IMR-90 (cell line): ENCODE measurements around the gene KCNJ4. TPM values are rescaled to one million over a fixed set of nuclear protein-coding genes. Genes with fewer than 3 reads are reported as not detected.

Experiments
- ATAC-seq: fragments of 200-7000 bp; cut with Tn5 transposase; 2 replicates; pipeline ENCODE4 v1.9.1; 2020; ENCODE audit warnings: low read depth, mild to moderate bottlenecking, moderate library complexity
- BruUV-seq: library from RNA; stranded (reverse); fragments of 400-500 nt; replicated peaks from 2 replicates; lab custom pipeline; 2021; lab: Mats Ljungman, UMichigan
- CTCF ChIA-PET: fragments of 300-600 bp; formaldehyde crosslinking; extraction: SDS; loops from one replicate; lab custom pipeline; 2021; ENCODE audit warnings: antibody characterized with exemption; lab: Yijun Ruan, JAX
- POLR2A ChIA-PET: fragments of 300-600 bp; sonication (Branson Sonifier 250); formaldehyde crosslinking; loops from one replicate; lab custom pipeline; 2022; ENCODE audit warnings: antibody characterized with exemption; ENCODE audit not compliant: unreplicated experiment; lab: Charles Lee
- DNase-seq: peaks from one replicate; pipeline ENCODE4 v3.0.0; 2013
- H2AFZ ChIP-seq: replicated peaks from 2 replicates; pipeline ENCODE3; 2013; ENCODE audit warnings: low read length, mild to moderate bottlenecking; ENCODE audit not compliant: poor library complexity
- H2AK5ac ChIP-seq: 2 replicates; pipeline ENCODE4 v1.6.1; 2013; ENCODE audit warnings: low read depth, low read length, inconsistent platforms
- H2AK9ac ChIP-seq: replicated peaks from 2 replicates; pipeline ENCODE3; 2013; ENCODE audit warnings: mild to moderate bottlenecking, low read depth, low read length, moderate library complexity; ENCODE audit not compliant: poor library complexity
- H2BK120ac ChIP-seq: 2 replicates; pipeline ENCODE4 v1.6.1; 2013; ENCODE audit warnings: low read depth, low read length, inconsistent platforms
- H2BK15ac ChIP-seq: 3 replicates; pipeline ENCODE4 v1.6.1; 2013; ENCODE audit warnings: low read depth, low read length, inconsistent platforms
- H2BK20ac ChIP-seq: 2 replicates; pipeline ENCODE4 v1.6.1; 2013; ENCODE audit warnings: low read depth, mild to moderate bottlenecking, inconsistent platforms, low read length, moderate library complexity
- H2BK5ac ChIP-seq: 2 replicates; pipeline ENCODE4 v1.6.1; 2013; ENCODE audit warnings: mild to moderate bottlenecking, low read depth, low read length, inconsistent platforms; ENCODE audit not compliant: poor library complexity, severe bottlenecking
- H3K14ac ChIP-seq: replicated peaks from 2 replicates; pipeline ENCODE4 v1.6.1; 2013; ENCODE audit warnings: low read depth, low read length, inconsistent platforms
- H3K18ac ChIP-seq: 2 replicates; pipeline ENCODE4 v1.6.1; 2013; ENCODE audit warnings: low read depth, low read length, control low read depth
- H3K23ac ChIP-seq: 2 replicates; pipeline ENCODE4 v1.6.1; 2013; ENCODE audit warnings: low read depth, low read length, inconsistent platforms
- H3K27ac ChIP-seq: 2 replicates; pipeline ENCODE4 v1.5.1; 2013; ENCODE audit warnings: mild to moderate bottlenecking, control low read depth, low read length; ENCODE audit not compliant: insufficient read depth
- H3K27me3 ChIP-seq: 2 replicates; pipeline ENCODE4 v1.6.1; 2013; ENCODE audit warnings: low read length; ENCODE audit not compliant: control insufficient read depth, insufficient read depth
- H3K36me3 ChIP-seq: 2 replicates; pipeline ENCODE4 v1.6.1; 2013; ENCODE audit warnings: low read length, mixed read lengths; ENCODE audit not compliant: control insufficient read depth, insufficient read depth
- H3K4ac ChIP-seq: 2 replicates; pipeline ENCODE4 v1.6.1; 2013; ENCODE audit warnings: low read depth, low read length, inconsistent platforms
- H3K4me1 ChIP-seq: 2 replicates; pipeline ENCODE4 v1.6.1; 2013; ENCODE audit warnings: low read length, mixed read lengths; ENCODE audit not compliant: control insufficient read depth, insufficient read depth
- H3K4me2 ChIP-seq: 2 replicates; pipeline ENCODE4 v1.6.1; 2013; ENCODE audit warnings: low read depth, mild to moderate bottlenecking, control low read depth, low read length, moderate library complexity
- H3K4me3 ChIP-seq: 2 replicates; pipeline ENCODE4 v1.5.1; 2013; ENCODE audit warnings: low read depth, mild to moderate bottlenecking, control low read depth, low read length, moderate library complexity; ENCODE audit not compliant: insufficient read depth
- H3K56ac ChIP-seq: 2 replicates; pipeline ENCODE4 v1.6.1; 2013; ENCODE audit warnings: low read length, inconsistent platforms; ENCODE audit not compliant: insufficient read depth; ENCODE audit errors: extremely low read depth
- H3K79me1 ChIP-seq, 2 experiments: 2 replicates each; pipeline ENCODE4 v1.6.1; 2013; ENCODE audit warnings: low read length in 2 of 2, inconsistent platforms in 1 of 2, low read depth in 1 of 2
- H3K9ac ChIP-seq: 2 replicates; pipeline ENCODE4 v1.6.1; 2013; ENCODE audit warnings: low read depth, low read length, control low read depth
- H3K9me1 ChIP-seq: 2 replicates; pipeline ENCODE4 v1.6.1; 2013; ENCODE audit warnings: low read length, inconsistent platforms; ENCODE audit not compliant: insufficient read depth
- H3K9me3 ChIP-seq: 2 replicates; pipeline ENCODE4 v1.6.1; 2013; ENCODE audit warnings: low read length; ENCODE audit not compliant: control insufficient read depth, insufficient read depth
- H4K20me1 ChIP-seq: 2 replicates; pipeline ENCODE4 v1.6.1; 2013; ENCODE audit warnings: low read length, inconsistent platforms; ENCODE audit not compliant: insufficient read depth
- H4K5ac ChIP-seq: 2 replicates; pipeline ENCODE4 v1.6.1; 2013; ENCODE audit warnings: mild to moderate bottlenecking, low read depth, low read length, control low read depth
- H4K8ac ChIP-seq, 2 experiments: 2 replicates each; pipeline ENCODE4 v1.6.1; 2013; ENCODE audit warnings: low read depth in 2 of 2, low read length in 2 of 2, control low read depth in 1 of 2, inconsistent platforms in 1 of 2
- H4K91ac ChIP-seq: 2 replicates; pipeline ENCODE4 v1.6.1; 2013; ENCODE audit warnings: low read depth, low read length, inconsistent platforms; ENCODE audit not compliant: insufficient read depth
- BHLHE40 ChIP-seq: fragments of 150-350 bp; IDR thresholded peaks from 2 replicates; pipeline ENCODE4 v1.6.1; 2016; ENCODE audit warnings: mild to moderate bottlenecking, low read depth, low read length
- CEBPB ChIP-seq: IDR thresholded peaks from 2 replicates; pipeline ENCODE4 v1.6.1; 2012; ENCODE audit warnings: low read depth, low read length, improper control_type of control experiment
- FOS ChIP-seq: fragments of 150-350 bp; IDR thresholded peaks from 2 replicates; pipeline ENCODE4 v1.6.1; 2016; ENCODE audit warnings: low read depth, low read length
- NFE2L2 ChIP-seq: fragments of 150-350 bp; IDR thresholded peaks from 2 replicates; pipeline ENCODE4 v1.6.1; 2016; ENCODE audit warnings: low read depth, mild to moderate bottlenecking, low read length
- RAD21 ChIP-seq: IDR thresholded peaks from 2 replicates; pipeline ENCODE4 v1.6.1; 2012; ENCODE audit warnings: low read length, improper control_type of control experiment
- RCOR1 ChIP-seq: IDR thresholded peaks from 2 replicates; pipeline ENCODE4 v1.6.1; 2012; ENCODE audit warnings: mild to moderate bottlenecking, low read length, improper control_type of control experiment; ENCODE audit not compliant: insufficient replicate concordance
- SMC3 ChIP-seq: fragments of 150-350 bp; IDR thresholded peaks from 2 replicates; pipeline ENCODE4 v1.6.1; 2016; ENCODE audit warnings: low read depth, mild to moderate bottlenecking, antibody characterized with exemption, low read length, moderate library complexity
- WGBS, 2 experiments: methylation state at CpG; one replicate each; pipeline versions ENCODE4 v1.1.5 to v1.1.7; 2013; ENCODE audit warnings: missing lambda C conversion rate in 2 of 2; ENCODE audit not compliant: insufficient read length in 1 of 2; ENCODE audit errors: extremely low coverage in 2 of 2; 5-methylcytosine and 5-hydroxymethylcytosine counted together
- dilution Hi-C: fragments of 300-500 bp; cut with HindIII; formaldehyde crosslinking; loops from one replicate; pipeline ENCODE4 v1.14.3; 2018; ENCODE audit warnings: low sequenced_read_pairs; ENCODE audit not compliant: unreplicated experiment
- in situ Hi-C: fragments of 300-500 bp; cut with MboI; formaldehyde crosslinking; loops from 3 replicates; pipeline ENCODE4 v1.14.3; 2019; ENCODE audit warnings: low sequenced_read_pairs, inconsistent platforms, mixed read lengths
- intact Hi-C: fragments of 100-400 bp; cut with micrococcal nuclease; formaldehyde crosslinking; loops from 2 replicates; pipeline ENCODE4 v1.10.0; 2022
- polyA plus RNA-seq, 3 experiments: library from polyadenylated mRNA; depleted of rRNA; stranded (reverse); fragments of >200 nt; gene quantifications; 2 replicates each; pipeline ENCODE4 v1.2.3, GENCODE V29; 2012; ENCODE audit warnings: low replicate concordance in 1 of 3
- total RNA-seq: library from RNA; depleted of rRNA; stranded (reverse); fragments of >200 nt; gene quantifications from 2 replicates; pipeline ENCODE4 v1.2.3, GENCODE V29; 2012
- TF ChIP-seq, protein P1 (sequence below): conservative IDR thresholded peaks from 2 replicates; pipeline ENCODE4 v1.5.1; 2012; ENCODE audit warnings: mild to moderate bottlenecking, low read depth, low read length, improper control_type of control experiment
- TF ChIP-seq, protein P2 (sequence below): fragments of 150-350 bp; IDR thresholded peaks from 2 replicates; pipeline ENCODE4 v1.6.1; 2017; ENCODE audit warnings: mild to moderate bottlenecking, antibody characterized with exemption, low read length, low read depth

The KCNJ4 gene
- total and polyA plus RNA-seq, 2 of the 4 experiments (the other 2 are of a cell fraction): not detected

DNA sequence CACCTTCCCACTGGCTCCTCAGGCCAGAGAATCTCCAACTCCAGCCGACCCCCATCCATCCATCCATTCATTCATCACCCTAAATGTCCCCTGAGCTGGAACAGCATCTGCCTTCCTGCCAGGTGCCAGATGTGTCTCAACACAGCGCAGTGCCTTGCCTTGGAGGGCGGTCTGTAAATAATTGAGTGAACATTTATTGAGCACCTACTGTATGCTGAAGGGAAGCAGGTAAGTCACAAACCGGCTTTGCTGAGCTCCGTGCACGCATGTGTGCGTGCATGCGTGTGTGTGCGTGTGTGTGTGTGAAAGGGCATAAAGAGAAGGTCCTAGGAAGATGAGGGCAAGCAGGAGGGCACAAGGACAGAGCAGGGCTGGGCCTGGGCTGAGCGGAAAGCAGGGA is 10.2 kb downstream of the KCNJ4 start:
- H4K8ac ChIP-seq: no peak overlapping the region
- dilution Hi-C loops: no loop called here

More for the DNA sequence above, 10.2 kb downstream of the KCNJ4 start:
- BruUV-seq: no TSS peak
- Histone ChIP-seq H3K4me2 (no peak overlapping the region), H2BK120ac (no peak overlapping the region), H2BK15ac (no peak overlapping the region), H2AK5ac (no peak overlapping the region), H2AFZ (no peak overlapping the region), H3K9ac (no peak overlapping the region), H3K9me1 (no peaks in the 10 kb centered on the region), H3K23ac (no peak overlapping the region), H3K4me3 (no peak overlapping the region), H3K56ac (no peak overlapping the region), H3K27ac (no peak overlapping the region), H3K27me3 (peaks cover 67% of the 10 kb centered on the region), H4K5ac (no peak overlapping the region), H3K9me3 (no peaks in the 10 kb centered on the region), H2BK5ac (no peak overlapping the region), H2BK20ac (no peak overlapping the region), H3K36me3 (no peaks in the 10 kb centered on the region), H3K18ac (no peak overlapping the region), H2AK9ac (no peak overlapping the region), H3K4me1 (no peaks in the 10 kb centered on the region), H3K79me1 (no peaks in the 10 kb centered on the region), H4K20me1 (no peaks in the 10 kb centered on the region; the same call in 1 of the 2 replicates), H4K91ac (no peak overlapping the region), H3K14ac (no peak overlapping the region), H3K4ac (no peak overlapping the region)
- in situ Hi-C loops (no loop called here), intact Hi-C loops (no loop called here)
- ChIA-PET POLR2A (no interaction called here), CTCF (no interaction called here)
- DNase-seq (no peak), ATAC-seq (no peak)
- WGBS, 2 experiments: 94% methylated on average over 7 of the region's 10 CpGs; no CpG with 5 or more reads in 1 of the 2 experiments
- no peak for TF ChIP-seq NFE2L2
- TF ChIP-seq BHLHE40: no peak
- no peak for TF ChIP-seq RAD21
- TF ChIP-seq CEBPB: no peak
- TF ChIP-seq RCOR1: no peak
- TF ChIP-seq SMC3: no peak
- TF ChIP-seq, protein P1, sequence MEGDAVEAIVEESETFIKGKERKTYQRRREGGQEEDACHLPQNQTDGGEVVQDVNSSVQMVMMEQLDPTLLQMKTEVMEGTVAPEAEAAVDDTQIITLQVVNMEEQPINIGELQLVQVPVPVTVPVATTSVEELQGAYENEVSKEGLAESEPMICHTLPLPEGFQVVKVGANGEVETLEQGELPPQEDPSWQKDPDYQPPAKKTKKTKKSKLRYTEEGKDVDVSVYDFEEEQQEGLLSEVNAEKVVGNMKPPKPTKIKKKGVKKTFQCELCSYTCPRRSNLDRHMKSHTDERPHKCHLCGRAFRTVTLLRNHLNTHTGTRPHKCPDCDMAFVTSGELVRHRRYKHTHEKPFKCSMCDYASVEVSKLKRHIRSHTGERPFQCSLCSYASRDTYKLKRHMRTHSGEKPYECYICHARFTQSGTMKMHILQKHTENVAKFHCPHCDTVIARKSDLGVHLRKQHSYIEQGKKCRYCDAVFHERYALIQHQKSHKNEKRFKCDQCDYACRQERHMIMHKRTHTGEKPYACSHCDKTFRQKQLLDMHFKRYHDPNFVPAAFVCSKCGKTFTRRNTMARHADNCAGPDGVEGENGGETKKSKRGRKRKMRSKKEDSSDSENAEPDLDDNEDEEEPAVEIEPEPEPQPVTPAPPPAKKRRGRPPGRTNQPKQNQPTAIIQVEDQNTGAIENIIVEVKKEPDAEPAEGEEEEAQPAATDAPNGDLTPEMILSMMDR: no peak
- TF ChIP-seq, protein P2, sequence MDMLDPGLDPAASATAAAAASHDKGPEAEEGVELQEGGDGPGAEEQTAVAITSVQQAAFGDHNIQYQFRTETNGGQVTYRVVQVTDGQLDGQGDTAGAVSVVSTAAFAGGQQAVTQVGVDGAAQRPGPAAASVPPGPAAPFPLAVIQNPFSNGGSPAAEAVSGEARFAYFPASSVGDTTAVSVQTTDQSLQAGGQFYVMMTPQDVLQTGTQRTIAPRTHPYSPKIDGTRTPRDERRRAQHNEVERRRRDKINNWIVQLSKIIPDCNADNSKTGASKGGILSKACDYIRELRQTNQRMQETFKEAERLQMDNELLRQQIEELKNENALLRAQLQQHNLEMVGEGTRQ: no peak
- no peak for TF ChIP-seq FOS
